Astrocyte (in vitro differentiated cells and primary cell): Measurements from ENCODE around the gene CDC42EP1.

Experiments used
- CTCF ChIP-seq: IDR thresholded peaks from 2 replicates; pipeline ENCODE4 v1.5.1; 2011; ENCODE audit warnings: low read depth, mild to moderate bottlenecking, inconsistent platforms, low read length, moderate library complexity; ENCODE audit not compliant: insufficient read depth
- EZH2 ChIP-seq: IDR thresholded peaks from 2 replicates; pipeline ENCODE4 v1.6.1; 2012; ENCODE audit warnings: mild to moderate bottlenecking, low read length, inconsistent platforms; ENCODE audit not compliant: insufficient read depth

DNA sequence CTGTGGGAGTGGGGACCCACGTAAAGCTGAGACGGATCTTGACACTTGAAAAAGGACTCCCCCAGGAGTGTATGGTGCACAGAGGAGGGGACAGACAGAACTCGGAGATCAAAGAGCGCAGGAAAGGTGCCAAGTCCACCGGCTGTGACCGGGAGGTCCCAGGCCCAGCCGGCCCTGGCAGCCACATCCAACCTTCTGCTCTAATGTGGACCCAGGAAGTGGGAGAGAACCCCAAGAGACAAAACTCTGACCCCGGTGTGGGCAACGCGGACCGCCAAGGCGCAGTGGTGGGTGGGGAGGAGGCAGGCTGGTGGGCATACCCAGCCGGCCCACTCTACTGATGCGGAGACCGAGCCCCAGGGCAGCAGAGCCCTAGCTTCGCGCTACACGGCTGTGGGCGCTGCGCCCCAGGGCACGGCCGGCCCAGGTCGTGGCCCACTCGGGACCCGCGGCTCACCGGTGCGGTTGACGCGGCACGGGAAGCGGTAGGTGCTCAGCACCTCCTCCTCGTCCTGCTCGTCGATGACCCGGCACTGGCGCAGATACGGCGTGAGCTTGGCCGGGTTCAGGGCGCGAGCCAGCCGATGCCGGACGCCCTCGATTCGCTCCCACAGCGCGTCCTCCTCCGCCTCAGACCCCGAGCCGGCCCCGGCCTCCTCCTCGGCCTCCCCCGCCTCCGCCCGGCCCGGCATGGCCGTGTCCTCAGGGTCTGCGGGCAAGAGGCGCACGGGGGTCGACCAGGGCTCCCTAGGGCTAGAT, 41.6 kb upstream of the CDC42EP1 start:
- TF ChIP-seq EZH2 (no peak), CTCF (no peak)
